ENCODE measurements around the gene NKTR.

DNA sequence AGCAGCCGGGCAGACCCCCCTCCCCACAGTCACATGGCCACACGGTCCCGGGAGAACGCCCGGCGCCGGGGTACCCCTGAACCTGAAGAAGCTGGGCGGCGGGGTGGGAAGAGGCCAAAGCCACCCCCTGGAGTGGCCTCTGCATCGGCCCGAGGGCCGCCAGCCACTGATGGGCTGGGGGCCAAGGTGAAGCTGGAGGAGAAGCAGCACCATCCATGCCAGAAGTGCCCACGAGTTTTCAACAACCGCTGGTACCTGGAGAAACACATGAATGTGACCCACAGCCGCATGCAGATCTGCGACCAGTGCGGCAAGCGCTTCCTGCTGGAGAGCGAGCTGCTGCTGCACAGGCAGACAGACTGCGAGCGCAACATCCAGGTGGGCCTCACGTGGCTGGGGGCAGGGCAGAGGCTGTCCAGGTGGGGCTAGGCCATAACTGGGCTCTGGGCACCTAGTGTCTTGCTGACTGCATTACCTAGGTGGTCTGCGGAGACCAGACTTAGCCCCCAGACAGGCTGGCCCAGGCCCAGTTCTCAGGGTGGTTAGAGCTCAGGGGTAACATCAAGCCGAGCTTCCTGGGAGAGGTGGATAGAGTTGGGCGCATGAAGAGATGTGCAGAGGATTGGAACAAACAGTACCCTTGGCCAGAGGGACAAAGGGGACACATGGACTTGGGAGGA is 59.1 kb downstream of the NKTR start:
- TF ChIP-seq, protein P1, sequence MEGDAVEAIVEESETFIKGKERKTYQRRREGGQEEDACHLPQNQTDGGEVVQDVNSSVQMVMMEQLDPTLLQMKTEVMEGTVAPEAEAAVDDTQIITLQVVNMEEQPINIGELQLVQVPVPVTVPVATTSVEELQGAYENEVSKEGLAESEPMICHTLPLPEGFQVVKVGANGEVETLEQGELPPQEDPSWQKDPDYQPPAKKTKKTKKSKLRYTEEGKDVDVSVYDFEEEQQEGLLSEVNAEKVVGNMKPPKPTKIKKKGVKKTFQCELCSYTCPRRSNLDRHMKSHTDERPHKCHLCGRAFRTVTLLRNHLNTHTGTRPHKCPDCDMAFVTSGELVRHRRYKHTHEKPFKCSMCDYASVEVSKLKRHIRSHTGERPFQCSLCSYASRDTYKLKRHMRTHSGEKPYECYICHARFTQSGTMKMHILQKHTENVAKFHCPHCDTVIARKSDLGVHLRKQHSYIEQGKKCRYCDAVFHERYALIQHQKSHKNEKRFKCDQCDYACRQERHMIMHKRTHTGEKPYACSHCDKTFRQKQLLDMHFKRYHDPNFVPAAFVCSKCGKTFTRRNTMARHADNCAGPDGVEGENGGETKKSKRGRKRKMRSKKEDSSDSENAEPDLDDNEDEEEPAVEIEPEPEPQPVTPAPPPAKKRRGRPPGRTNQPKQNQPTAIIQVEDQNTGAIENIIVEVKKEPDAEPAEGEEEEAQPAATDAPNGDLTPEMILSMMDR (IDR thresholded peaks at IDR 0.05): no peak
- TF ChIP-seq EP300 (IDR thresholded peaks at IDR 0.05) (no peak), POLR2AphosphoS5 (IDR thresholded peaks at IDR 0.05) (no peak), POLR2A (IDR thresholded peaks at IDR 0.05) (no peak)
